Measurements from ENCODE around the gene LILRB2. TPM values are rescaled to one million over a fixed set of nuclear protein-coding genes. Genes with fewer than 3 reads are reported as not detected.
A peak's percentile ranks its signal among the peaks of the same experiment; 100 is the strongest.
"Not testable (repeated sequence)": the region's sequence is repeated elsewhere in the genome, so short reads cannot be mapped to it uniquely, and the experiment has no call there.

LILRB2 gene
- total RNA-seq, result not detected in 2 replicates

GRCh38 chr19:54281007-54281728 lies at the start of gene LILRB2:
TSS of gene LILRB2 (minus strand) at chr19:54281110. CDS start at chr19:54280496, 614 bp downstream.
- no peak for DNase-seq (ENCODE audit: low read depth in 2 of 2)

GRCh38 chr19:54329476-54330165 lies 48.7 kb upstream of the LILRB2 start:
- no peak for DNase-seq (ENCODE audit: low read depth in 2 of 2)

GRCh38 chr19:54328781-54329180 lies 47.9 kb upstream of the LILRB2 start:
- not testable (repeated sequence) for DNase-seq (ENCODE audit: low read depth in 2 of 2)

- DNase-seq (ENCODE audit: low read depth in 2 of 2), result no peak
Measured at GRCh38 chr19:54325631-54326030, 44.7 kb upstream of the LILRB2 start.

GRCh38 chr19:54325194-54325621 lies 44.3 kb upstream of the LILRB2 start:
- DNase-seq (ENCODE audit: low read depth in 2 of 2), result peak; percentile 17 to 50

- DNase-seq (ENCODE audit: low read depth in 2 of 2), result no peak
Measured at GRCh38 chr19:54324071-54324470, 43.2 kb upstream of the LILRB2 start.

GRCh38 chr19:54322934-54323333 lies 42.0 kb upstream of the LILRB2 start:
- DNase-seq (ENCODE audit: low read depth in 2 of 2), result not testable (repeated sequence)

GRCh38 chr19:54322295-54322694 lies 41.4 kb upstream of the LILRB2 start:
- not testable (repeated sequence) for DNase-seq (ENCODE audit: low read depth in 2 of 2)

- no peak for DNase-seq (ENCODE audit: low read depth in 2 of 2)
Measured at GRCh38 chr19:54319892-54320670, 39.2 kb upstream of the LILRB2 start.

GRCh38 chr19:54319049-54319448 lies 38.1 kb upstream of the LILRB2 start:
- no peak for DNase-seq (ENCODE audit: low read depth in 2 of 2)

GRCh38 chr19:54317965-54318240 lies 37.0 kb upstream of the LILRB2 start:
- no peak for DNase-seq (ENCODE audit: low read depth in 2 of 2)

GRCh38 chr19:54317108-54317964 lies 36.4 kb upstream of the LILRB2 start:
- no peak for DNase-seq (ENCODE audit: low read depth in 2 of 2)

GRCh38 chr19:54316746-54317107 lies 35.8 kb upstream of the LILRB2 start:
- no peak for DNase-seq (ENCODE audit: low read depth in 2 of 2)

- DNase-seq (ENCODE audit: low read depth in 2 of 2), result no peak
Measured at GRCh38 chr19:54315956-54316355, 35.0 kb upstream of the LILRB2 start.

- DNase-seq (ENCODE audit: low read depth in 2 of 2), result no peak
Measured at GRCh38 chr19:54312436-54313377, 31.8 kb upstream of the LILRB2 start, which contains the start of gene LILRA5. TSS of gene LILRA5 (minus strand) at chr19:54313166. CDS start at chr19:54313019, 147 bp downstream.

GRCh38 chr19:54312011-54312410 lies 31.1 kb upstream of the LILRB2 start:
- no peak for DNase-seq (ENCODE audit: low read depth in 2 of 2)

GRCh38 chr19:54311486-54311885 lies 30.6 kb upstream of the LILRB2 start:
- no peak for DNase-seq (ENCODE audit: low read depth in 2 of 2)

GRCh38 chr19:54310543-54310942 lies 29.6 kb upstream of the LILRB2 start:
- DNase-seq (ENCODE audit: low read depth in 2 of 2), result no peak

- no peak for DNase-seq (ENCODE audit: low read depth in 2 of 2)
Measured at GRCh38 chr19:54309811-54310210, 28.9 kb upstream of the LILRB2 start.

GRCh38 chr19:54307389-54308020 lies 26.6 kb upstream of the LILRB2 start:
- DNase-seq (ENCODE audit: low read depth in 2 of 2), result no peak
